Liver (tissue), 9 donors: ENCODE results near the gene DAZL. TPM values are rescaled to one million over a fixed set of nuclear protein-coding genes. Genes with fewer than 3 reads are reported as not detected.

ENCODE experiments used
- DNase-seq: peaks from one replicate; pipeline ENCODE4 v3.0.0-alpha.2; 2017; ENCODE audit warnings: low spot score
- H3K27ac ChIP-seq, 2 donors: one replicate each; pipeline ENCODE4 v1.7.0; 2013; ENCODE audit warnings: inconsistent platforms in 2 of 2, low read length in 2 of 2, control low read depth in 1 of 2, low read depth in 1 of 2, mild to moderate bottlenecking in 1 of 2
- H3K27me3 ChIP-seq, 4 donors: one replicate each; pipeline versions ENCODE4 v1.6.1 to v1.7.0; 2013; ENCODE audit warnings: low read length in 3 of 4, inconsistent platforms in 1 of 4, mild to moderate bottlenecking in 1 of 4, moderate library complexity in 1 of 4; ENCODE audit not compliant: control insufficient read depth in 4 of 4, insufficient read depth in 4 of 4
- H3K36me3 ChIP-seq, 4 donors: one replicate each; pipeline versions ENCODE4 v1.6.1 to v1.7.0; 2013; ENCODE audit warnings: low read length in 3 of 4, mild to moderate bottlenecking in 3 of 4, low read depth in 1 of 4, moderate library complexity in 1 of 4; ENCODE audit not compliant: control insufficient read depth in 4 of 4, insufficient read depth in 3 of 4
- H3K4me1 ChIP-seq, 4 donors: one replicate each; pipeline versions ENCODE4 v1.6.1 to v1.7.0; 2013; ENCODE audit warnings: low read length in 3 of 4, mild to moderate bottlenecking in 3 of 4, moderate library complexity in 1 of 4; ENCODE audit not compliant: control insufficient read depth in 4 of 4, insufficient read depth in 4 of 4
- H3K4me3 ChIP-seq, 3 donors: one replicate each; pipeline versions ENCODE4 v1.6.1 to v1.7.0; 2013; ENCODE audit warnings: low read length in 3 of 3, control low read depth in 1 of 3, low read depth in 1 of 3, mild to moderate bottlenecking in 1 of 3
- H3K9ac ChIP-seq, 2 donors: one replicate each; pipeline ENCODE4 v1.7.0; 2013; ENCODE audit warnings: low read length in 2 of 2, mild to moderate bottlenecking in 2 of 2, moderate library complexity in 2 of 2, control low read depth in 1 of 2, low read depth in 1 of 2
- H3K9me3 ChIP-seq, 4 donors: one replicate each; pipeline versions ENCODE4 v1.6.1 to v1.7.0; 2013; ENCODE audit warnings: low read length in 3 of 4; ENCODE audit not compliant: control insufficient read depth in 4 of 4
- EGR1 ChIP-seq, 2 donors: IDR thresholded peaks; 2 replicates each; pipeline ENCODE4 v1.6.1; 2016 to 2018; ENCODE audit warnings: antibody characterized with exemption in 2 of 2, low read depth in 2 of 2
- FOXA1 ChIP-seq: IDR thresholded peaks from 2 replicates; pipeline ENCODE4 v1.6.1; 2016; ENCODE audit warnings: antibody characterized with exemption
- FOXA2 ChIP-seq: IDR thresholded peaks from 2 replicates; pipeline ENCODE4 v1.6.1; 2016; ENCODE audit warnings: antibody characterized with exemption
- GABPA ChIP-seq, 2 donors: IDR thresholded peaks in 1 of 2; conservative IDR thresholded peaks in 1 of 2; 2 replicates each; pipeline ENCODE4 v1.6.1; 2016; ENCODE audit warnings: antibody characterized with exemption in 2 of 2, mild to moderate bottlenecking in 1 of 2, moderate library complexity in 1 of 2
- HNF4A ChIP-seq, 2 donors: conservative IDR thresholded peaks; 2 replicates each; pipeline ENCODE4 v1.6.1; 2016; ENCODE audit warnings: antibody characterized with exemption in 2 of 2, mild to moderate bottlenecking in 2 of 2
- HNF4G ChIP-seq: IDR thresholded peaks from 2 replicates; pipeline ENCODE4 v1.6.1; 2016; ENCODE audit warnings: antibody characterized with exemption
- JUND ChIP-seq, 2 donors: IDR thresholded peaks; 2 replicates each; pipeline ENCODE4 v1.6.1; 2016; ENCODE audit warnings: antibody characterized with exemption in 2 of 2
- NR2F2 ChIP-seq: IDR thresholded peaks from 2 replicates; pipeline ENCODE4 v1.6.1; 2016; ENCODE audit warnings: antibody characterized with exemption
- RAD21 ChIP-seq, 2 donors: IDR thresholded peaks; 2 replicates each; pipeline ENCODE4 v1.6.1; 2016; ENCODE audit warnings: antibody characterized with exemption in 2 of 2, mild to moderate bottlenecking in 2 of 2
- RXRA ChIP-seq, 2 donors: IDR thresholded peaks; 2 replicates each; pipeline ENCODE4 v1.6.1; 2017 to 2018; ENCODE audit warnings: antibody characterized with exemption in 2 of 2, mild to moderate bottlenecking in 1 of 2
- SP1 ChIP-seq: IDR thresholded peaks from 2 replicates; pipeline ENCODE4 v1.6.1; 2018; ENCODE audit warnings: antibody characterized with exemption, mild to moderate bottlenecking
- TAF1 ChIP-seq: conservative IDR thresholded peaks from 2 replicates; pipeline ENCODE4 v1.6.1; 2016; ENCODE audit warnings: antibody characterized with exemption, mild to moderate bottlenecking
- YY1 ChIP-seq: IDR thresholded peaks from 2 replicates; pipeline ENCODE4 v1.6.1; 2016; ENCODE audit warnings: antibody characterized with exemption, mild to moderate bottlenecking
- WGBS: extraction: QIAGEN DNeasy Blood & Tissue Kit; methylation state at CpG from one replicate; pipeline ENCODE4 v1.1.7; 2013; 5-methylcytosine and 5-hydroxymethylcytosine counted together
- polyA plus RNA-seq, 2 donors: library from polyadenylated mRNA; stranded (reverse) in 1 of 2; unstranded in 1 of 2; fragments of 200-250 nt in 1 of 2; fragments of >200 nt in 1 of 2; fragmentation: Nextera tagmentation in 1 of 2; extraction: Ambion mirVana in 1 of 2; gene quantifications; one replicate each; pipeline versions ENCODE4 v1.2.1 to v1.2.3, GENCODE V29; 2013 to 2015
- total RNA-seq, 2 donors: library from RNA; depleted of rRNA; stranded (reverse); fragments of >200 nt; gene quantifications; one replicate each; pipeline ENCODE4 v1.2.3, GENCODE V29; 2014
- TF ChIP-seq, protein P1 (sequence below): fragments of 150-350 bp; IDR thresholded peaks from 2 replicates; pipeline ENCODE4 v1.5.1; 2017; ENCODE audit warnings: improper control_type of control experiment, low read depth, low read length; ENCODE audit not compliant: missing input control
- TF ChIP-seq, protein P2 (sequence below): IDR thresholded peaks from 2 replicates; pipeline ENCODE4 v1.6.1; 2016; ENCODE audit warnings: antibody characterized with exemption
- TF ChIP-seq, protein P3 (sequence below): IDR thresholded peaks from 2 replicates; pipeline ENCODE4 v1.6.1; 2016; ENCODE audit warnings: antibody characterized with exemption, mild to moderate bottlenecking
- TF ChIP-seq, protein P4 (sequence below): IDR thresholded peaks from 2 replicates; pipeline ENCODE4 v1.6.1; 2016; ENCODE audit warnings: antibody characterized with exemption
- TF ChIP-seq, protein P5 (sequence below): IDR thresholded peaks from 2 replicates; pipeline ENCODE4 v1.6.1; 2016; ENCODE audit warnings: antibody characterized with exemption
- donor health status: healthy.
- donor health status: healthy.
- donor health status: healthy.
- donor health status: healthy.
- donor health status: healthy.

The DAZL gene
- total and polyA plus RNA-seq, 4 donors, result not detected

DNA sequence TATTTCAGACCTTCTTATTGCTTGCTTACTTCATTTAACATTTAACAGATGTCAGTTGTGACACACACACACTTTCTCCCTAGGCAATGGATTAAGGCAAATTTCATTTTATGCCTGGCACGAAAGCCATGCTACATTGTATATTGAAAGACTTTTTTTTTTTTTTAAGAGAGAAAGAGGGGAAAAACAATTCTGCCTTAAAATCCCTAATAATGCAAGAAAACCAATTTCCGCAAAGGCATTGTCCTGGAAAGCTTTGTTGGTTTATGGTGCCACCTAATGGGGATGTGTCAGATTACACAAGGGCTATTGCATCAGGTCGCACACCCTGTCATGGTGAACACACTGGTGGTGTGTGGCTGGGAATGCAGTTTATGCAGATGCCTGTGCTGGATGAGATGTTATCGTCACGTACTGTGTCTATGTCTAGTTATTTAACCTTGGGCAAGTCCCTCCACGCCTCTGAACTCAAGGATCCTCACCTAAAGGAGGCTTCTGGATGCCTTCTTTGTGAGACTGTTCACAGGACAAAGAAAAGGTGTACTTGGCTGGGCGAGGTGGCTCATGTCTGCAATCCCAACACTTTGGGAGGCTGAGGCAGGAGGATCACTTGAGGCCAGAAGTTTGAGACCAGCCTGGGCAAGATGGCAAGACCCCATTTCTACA lies 54.4 kb downstream of the DAZL start:
- WGBS, result 14% methylated on average over 7 of the region's 7 CpGs
- no peaks in the 10 kb centered on the region for H3K9me3 ChIP-seq
- no peaks in the 10 kb centered on the region for H3K36me3 ChIP-seq
- DNase-seq, result peak; percentile 63
- peak overlapping the region; percentile 16 to 28 (median 25) for H3K4me3 ChIP-seq
- TF ChIP-seq NR2F2, result no peak
- peak; percentile 52 for TF ChIP-seq YY1
- no peak for TF ChIP-seq GABPA (IDR thresholded peaks at IDR 0.05 in 1 of 2, conservative IDR thresholded peaks at IDR 0.05 in 1 of 2)
- peak; percentile 97 to 98 for TF ChIP-seq RAD21 (IDR thresholded peaks at IDR 0.05)
- TF ChIP-seq RXRA (IDR thresholded peaks at IDR 0.05), result peak in 1 of 2 donors; percentile 5
- TF ChIP-seq FOXA1, result no peak
- TF ChIP-seq JUND (IDR thresholded peaks at IDR 0.05), result no peak
- TF ChIP-seq HNF4G, result no peak
- TF ChIP-seq HNF4A (conservative IDR thresholded peaks at IDR 0.05), result no peak
- TF ChIP-seq, protein P1, sequence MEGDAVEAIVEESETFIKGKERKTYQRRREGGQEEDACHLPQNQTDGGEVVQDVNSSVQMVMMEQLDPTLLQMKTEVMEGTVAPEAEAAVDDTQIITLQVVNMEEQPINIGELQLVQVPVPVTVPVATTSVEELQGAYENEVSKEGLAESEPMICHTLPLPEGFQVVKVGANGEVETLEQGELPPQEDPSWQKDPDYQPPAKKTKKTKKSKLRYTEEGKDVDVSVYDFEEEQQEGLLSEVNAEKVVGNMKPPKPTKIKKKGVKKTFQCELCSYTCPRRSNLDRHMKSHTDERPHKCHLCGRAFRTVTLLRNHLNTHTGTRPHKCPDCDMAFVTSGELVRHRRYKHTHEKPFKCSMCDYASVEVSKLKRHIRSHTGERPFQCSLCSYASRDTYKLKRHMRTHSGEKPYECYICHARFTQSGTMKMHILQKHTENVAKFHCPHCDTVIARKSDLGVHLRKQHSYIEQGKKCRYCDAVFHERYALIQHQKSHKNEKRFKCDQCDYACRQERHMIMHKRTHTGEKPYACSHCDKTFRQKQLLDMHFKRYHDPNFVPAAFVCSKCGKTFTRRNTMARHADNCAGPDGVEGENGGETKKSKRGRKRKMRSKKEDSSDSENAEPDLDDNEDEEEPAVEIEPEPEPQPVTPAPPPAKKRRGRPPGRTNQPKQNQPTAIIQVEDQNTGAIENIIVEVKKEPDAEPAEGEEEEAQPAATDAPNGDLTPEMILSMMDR, result peak; percentile 98
- TF ChIP-seq EGR1 (IDR thresholded peaks at IDR 0.05; ENCODE audit: low read depth in 2 of 2), result no peak
- TF ChIP-seq, protein P2, sequence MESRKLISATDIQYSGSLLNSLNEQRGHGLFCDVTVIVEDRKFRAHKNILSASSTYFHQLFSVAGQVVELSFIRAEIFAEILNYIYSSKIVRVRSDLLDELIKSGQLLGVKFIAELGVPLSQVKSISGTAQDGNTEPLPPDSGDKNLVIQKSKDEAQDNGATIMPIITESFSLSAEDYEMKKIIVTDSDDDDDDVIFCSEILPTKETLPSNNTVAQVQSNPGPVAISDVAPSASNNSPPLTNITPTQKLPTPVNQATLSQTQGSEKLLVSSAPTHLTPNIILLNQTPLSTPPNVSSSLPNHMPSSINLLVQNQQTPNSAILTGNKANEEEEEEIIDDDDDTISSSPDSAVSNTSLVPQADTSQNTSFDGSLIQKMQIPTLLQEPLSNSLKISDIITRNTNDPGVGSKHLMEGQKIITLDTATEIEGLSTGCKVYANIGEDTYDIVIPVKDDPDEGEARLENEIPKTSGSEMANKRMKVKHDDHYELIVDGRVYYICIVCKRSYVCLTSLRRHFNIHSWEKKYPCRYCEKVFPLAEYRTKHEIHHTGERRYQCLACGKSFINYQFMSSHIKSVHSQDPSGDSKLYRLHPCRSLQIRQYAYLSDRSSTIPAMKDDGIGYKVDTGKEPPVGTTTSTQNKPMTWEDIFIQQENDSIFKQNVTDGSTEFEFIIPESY, result no peak
- no peak for TF ChIP-seq FOXA2
- no peak for TF ChIP-seq SP1
- TF ChIP-seq TAF1, result no peak
- TF ChIP-seq, protein P3, sequence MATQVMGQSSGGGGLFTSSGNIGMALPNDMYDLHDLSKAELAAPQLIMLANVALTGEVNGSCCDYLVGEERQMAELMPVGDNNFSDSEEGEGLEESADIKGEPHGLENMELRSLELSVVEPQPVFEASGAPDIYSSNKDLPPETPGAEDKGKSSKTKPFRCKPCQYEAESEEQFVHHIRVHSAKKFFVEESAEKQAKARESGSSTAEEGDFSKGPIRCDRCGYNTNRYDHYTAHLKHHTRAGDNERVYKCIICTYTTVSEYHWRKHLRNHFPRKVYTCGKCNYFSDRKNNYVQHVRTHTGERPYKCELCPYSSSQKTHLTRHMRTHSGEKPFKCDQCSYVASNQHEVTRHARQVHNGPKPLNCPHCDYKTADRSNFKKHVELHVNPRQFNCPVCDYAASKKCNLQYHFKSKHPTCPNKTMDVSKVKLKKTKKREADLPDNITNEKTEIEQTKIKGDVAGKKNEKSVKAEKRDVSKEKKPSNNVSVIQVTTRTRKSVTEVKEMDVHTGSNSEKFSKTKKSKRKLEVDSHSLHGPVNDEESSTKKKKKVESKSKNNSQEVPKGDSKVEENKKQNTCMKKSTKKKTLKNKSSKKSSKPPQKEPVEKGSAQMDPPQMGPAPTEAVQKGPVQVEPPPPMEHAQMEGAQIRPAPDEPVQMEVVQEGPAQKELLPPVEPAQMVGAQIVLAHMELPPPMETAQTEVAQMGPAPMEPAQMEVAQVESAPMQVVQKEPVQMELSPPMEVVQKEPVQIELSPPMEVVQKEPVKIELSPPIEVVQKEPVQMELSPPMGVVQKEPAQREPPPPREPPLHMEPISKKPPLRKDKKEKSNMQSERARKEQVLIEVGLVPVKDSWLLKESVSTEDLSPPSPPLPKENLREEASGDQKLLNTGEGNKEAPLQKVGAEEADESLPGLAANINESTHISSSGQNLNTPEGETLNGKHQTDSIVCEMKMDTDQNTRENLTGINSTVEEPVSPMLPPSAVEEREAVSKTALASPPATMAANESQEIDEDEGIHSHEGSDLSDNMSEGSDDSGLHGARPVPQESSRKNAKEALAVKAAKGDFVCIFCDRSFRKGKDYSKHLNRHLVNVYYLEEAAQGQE, result no peak
- TF ChIP-seq, protein P4, sequence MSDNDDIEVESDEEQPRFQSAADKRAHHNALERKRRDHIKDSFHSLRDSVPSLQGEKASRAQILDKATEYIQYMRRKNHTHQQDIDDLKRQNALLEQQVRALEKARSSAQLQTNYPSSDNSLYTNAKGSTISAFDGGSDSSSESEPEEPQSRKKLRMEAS, result no peak
- TF ChIP-seq, protein P5, sequence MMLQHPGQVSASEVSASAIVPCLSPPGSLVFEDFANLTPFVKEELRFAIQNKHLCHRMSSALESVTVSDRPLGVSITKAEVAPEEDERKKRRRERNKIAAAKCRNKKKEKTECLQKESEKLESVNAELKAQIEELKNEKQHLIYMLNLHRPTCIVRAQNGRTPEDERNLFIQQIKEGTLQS, result peak; percentile 68
- no peak overlapping the region for H3K9ac ChIP-seq
- peaks cover 0 to 8% (median 5%) of the 10 kb centered on the region in 4 donors for H3K4me1 ChIP-seq
- no peak overlapping the region for H3K27ac ChIP-seq
- H3K27me3 ChIP-seq, result no peaks in the 10 kb centered on the region
